Measurements from ENCODE around the gene PRPF6. TPM values are rescaled to one million over a fixed set of nuclear protein-coding genes. Genes with fewer than 3 reads are reported as not detected.

The PRPF6 gene
- total and polyA plus RNA-seq, 2 donors (not counting 3 experiments of a cell fraction or from before 2014, with no cell fraction given): 35.3 to 67.4 TPM

DNA sequence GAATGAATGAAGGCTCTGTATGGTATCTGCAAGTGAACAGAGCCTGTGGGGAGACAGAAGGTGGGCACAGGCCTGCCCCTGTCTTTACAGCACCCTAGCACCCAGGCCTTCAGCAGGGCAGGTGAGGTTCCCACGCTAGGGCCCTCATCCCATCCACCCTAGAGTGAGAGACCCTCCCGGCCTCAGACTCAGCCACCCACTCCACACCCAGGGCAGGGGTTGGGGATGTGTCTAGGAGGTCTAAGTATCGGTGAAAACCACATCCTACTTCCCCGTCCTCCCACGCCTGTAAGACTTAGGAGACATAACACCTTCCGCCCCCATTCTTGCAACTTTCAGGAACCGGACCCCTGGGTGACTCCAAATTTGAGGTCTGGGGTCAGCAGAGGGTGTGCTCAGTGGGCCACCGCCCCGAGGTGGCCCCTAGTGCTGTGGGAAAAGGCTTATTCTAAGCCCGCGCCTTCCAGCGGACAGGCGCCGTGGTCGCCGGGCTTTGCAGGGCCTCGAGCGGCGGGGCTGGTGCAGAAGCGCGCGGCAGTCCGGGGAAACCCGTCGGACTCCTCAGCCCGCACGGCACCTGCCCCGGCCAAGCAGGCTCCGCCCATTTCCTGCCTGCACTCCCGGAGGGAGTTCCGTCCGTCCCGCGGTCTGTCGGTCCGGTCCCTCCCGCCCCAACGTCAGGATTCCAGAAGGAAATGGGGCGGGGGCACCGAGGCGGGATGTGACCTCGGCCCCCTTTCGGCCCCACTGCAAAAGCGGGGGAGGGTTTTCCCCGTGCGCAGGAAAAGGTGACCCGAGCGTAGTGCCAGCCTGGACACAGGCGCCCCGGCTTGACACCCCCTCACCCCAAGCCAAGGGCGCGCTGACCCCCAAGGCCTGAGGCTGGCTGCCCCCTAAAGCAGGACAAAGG is 2.4 kb upstream of the PRPF6 start:
- peak overlapping the region; percentile 29 for H2AFZ ChIP-seq (ENCODE audit: low read depth, low read length)
- no peaks in the 10 kb centered on the region for H3K9me3 ChIP-seq (replicated peaks; ENCODE audit: control insufficient read depth, insufficient read depth, low read length)
- H3K36me3 ChIP-seq (ENCODE audit: control insufficient read depth in 2 of 2, extremely low read depth in 1 of 2, insufficient read depth in 2 of 2, low read length in 2 of 2): peaks cover 0 to 2% of the 10 kb centered on the region in 2 experiments
- peaks cover 21% of the 10 kb centered on the region for H3K4me1 ChIP-seq (ENCODE audit: control insufficient read depth, extremely low read depth, insufficient read depth, low read length)
- H3K9me1 ChIP-seq (replicated peaks; ENCODE audit: control insufficient read depth, extremely low read depth, insufficient read depth, low read length): no peaks in the 10 kb centered on the region
- dilution Hi-C loops (cut with MboI; ENCODE audit: extremely low pct_ligation_motif_present, low sequenced_read_pairs) (no loop called here), intact Hi-C loops (cut with micrococcal nuclease) (no loop called here)
- H3K27ac ChIP-seq (ENCODE audit: insufficient read depth, low read depth, low read length): no peak overlapping the region
- FAIRE-seq: peak; percentile 63
- H3K4me2 ChIP-seq (ENCODE audit: insufficient read depth, low read length): peak overlapping the region; percentile 31
- TF ChIP-seq, protein P1, sequence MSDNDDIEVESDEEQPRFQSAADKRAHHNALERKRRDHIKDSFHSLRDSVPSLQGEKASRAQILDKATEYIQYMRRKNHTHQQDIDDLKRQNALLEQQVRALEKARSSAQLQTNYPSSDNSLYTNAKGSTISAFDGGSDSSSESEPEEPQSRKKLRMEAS (IDR thresholded peaks at IDR 0.05; ENCODE audit: insufficient read depth, insufficient read length): no peak
- peak; percentile 34 for TF ChIP-seq POLR2AphosphoS5 (IDR thresholded peaks at IDR 0.05; ENCODE audit: insufficient read depth, low read depth, low read length)
- H3K9ac ChIP-seq (replicated peaks; ENCODE audit: extremely low read depth, insufficient read depth, low read length): no peak overlapping the region
- H3K4me3 ChIP-seq (replicated peaks in 1 of 3; ENCODE audit: insufficient read depth in 1 of 3, low read depth in 1 of 3, low read length in 3 of 3): peak overlapping the region; percentile 19 to 40 (median 27)
- BruUV-seq (replicated peaks): no TSS peak
- peaks cover 16% of the 10 kb centered on the region for H3K79me2 ChIP-seq (ENCODE audit: control insufficient read depth, insufficient read depth, low read length)
- CTCF ChIA-PET: interaction anchor here (0.6 to 4.2 kb wide), 11 partner anchors 16 to 441 kb away, joined by 3 to 34 read pairs (median 6); partner anchors contain the start of genes HELZ2, OPRL1, PTK6 and RGS19
- no peaks in the 10 kb centered on the region for H4K20me1 ChIP-seq (replicated peaks; ENCODE audit: control insufficient read depth, extremely low read depth, insufficient read depth, low read length)
- H3K27me3 ChIP-seq (ENCODE audit: control insufficient read depth in 2 of 2, insufficient read depth in 2 of 2, low read length in 2 of 2): no peaks in the 10 kb centered on the region
- POLR2A ChIA-PET: no interaction called here
- DNase-seq (ENCODE audit: low read depth, low spot score): peak; percentile 30

DNA sequence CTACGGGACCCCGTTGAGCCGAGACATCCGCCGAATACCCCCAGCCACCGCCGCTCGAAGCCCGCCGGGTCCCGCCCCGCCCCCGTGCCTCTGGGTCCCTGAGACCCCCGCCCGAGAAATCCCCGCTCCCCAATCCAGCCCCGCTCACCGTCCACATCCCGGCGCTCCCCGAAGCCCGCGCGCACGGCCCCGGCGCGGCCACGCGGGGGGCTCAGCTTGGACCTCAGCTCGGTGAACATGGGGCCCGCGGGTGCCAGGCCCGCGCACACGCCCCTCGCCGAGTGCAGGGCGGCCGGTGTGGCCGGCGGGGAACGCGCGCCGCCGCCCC is 1.7 kb upstream of the PRPF6 start:
- peaks cover 20% of the 10 kb centered on the region for H3K4me1 ChIP-seq (ENCODE audit: control insufficient read depth, extremely low read depth, insufficient read depth, low read length)
- no peaks in the 10 kb centered on the region for H4K20me1 ChIP-seq (replicated peaks; ENCODE audit: control insufficient read depth, extremely low read depth, insufficient read depth, low read length)
- H2AFZ ChIP-seq (ENCODE audit: low read depth, low read length): peak overlapping the region; percentile 36
- ChIA-PET CTCF (interaction anchor here (0.6 to 4.2 kb wide), 15 partner anchors 17 to 483 kb away, joined by 3 to 34 read pairs (median 6); partner anchors contain the start of genes HELZ2, OPRL1, PTK6 and RGS19), POLR2A (no interaction called here)
- no peaks in the 10 kb centered on the region for H3K27me3 ChIP-seq (ENCODE audit: control insufficient read depth in 2 of 2, insufficient read depth in 2 of 2, low read length in 2 of 2)
- no peak overlapping the region for H3K9ac ChIP-seq (replicated peaks; ENCODE audit: extremely low read depth, insufficient read depth, low read length)
- peak overlapping the region; percentile 19 to 40 (median 27) for H3K4me3 ChIP-seq (replicated peaks in 1 of 3; ENCODE audit: insufficient read depth in 1 of 3, low read depth in 1 of 3, low read length in 3 of 3)
- TF ChIP-seq POLR2A (IDR thresholded peaks at IDR 0.05; ENCODE audit: low read depth, low read length) (no peak), POLR2AphosphoS5 (IDR thresholded peaks at IDR 0.05; ENCODE audit: insufficient read depth, low read depth, low read length) (no peak), EZH2 (IDR thresholded peaks at IDR 0.05; ENCODE audit: borderline replicate concordance, low read depth, low read length, severe bottlenecking) (no peak), FOS (IDR thresholded peaks at IDR 0.05; ENCODE audit: borderline replicate concordance, insufficient read depth, low read length) (no peak), GATA2 (IDR thresholded peaks at IDR 0.05; ENCODE audit: insufficient read depth, insufficient read length, low read depth, low read length) (no peak), JUN (IDR thresholded peaks at IDR 0.05; ENCODE audit: borderline replicate concordance, insufficient read depth, insufficient read length, low read depth) (no peak)
- TF ChIP-seq, protein P1 (IDR thresholded peaks at IDR 0.05; ENCODE audit: insufficient read depth, insufficient read length): no peak
- TF ChIP-seq, protein P2, sequence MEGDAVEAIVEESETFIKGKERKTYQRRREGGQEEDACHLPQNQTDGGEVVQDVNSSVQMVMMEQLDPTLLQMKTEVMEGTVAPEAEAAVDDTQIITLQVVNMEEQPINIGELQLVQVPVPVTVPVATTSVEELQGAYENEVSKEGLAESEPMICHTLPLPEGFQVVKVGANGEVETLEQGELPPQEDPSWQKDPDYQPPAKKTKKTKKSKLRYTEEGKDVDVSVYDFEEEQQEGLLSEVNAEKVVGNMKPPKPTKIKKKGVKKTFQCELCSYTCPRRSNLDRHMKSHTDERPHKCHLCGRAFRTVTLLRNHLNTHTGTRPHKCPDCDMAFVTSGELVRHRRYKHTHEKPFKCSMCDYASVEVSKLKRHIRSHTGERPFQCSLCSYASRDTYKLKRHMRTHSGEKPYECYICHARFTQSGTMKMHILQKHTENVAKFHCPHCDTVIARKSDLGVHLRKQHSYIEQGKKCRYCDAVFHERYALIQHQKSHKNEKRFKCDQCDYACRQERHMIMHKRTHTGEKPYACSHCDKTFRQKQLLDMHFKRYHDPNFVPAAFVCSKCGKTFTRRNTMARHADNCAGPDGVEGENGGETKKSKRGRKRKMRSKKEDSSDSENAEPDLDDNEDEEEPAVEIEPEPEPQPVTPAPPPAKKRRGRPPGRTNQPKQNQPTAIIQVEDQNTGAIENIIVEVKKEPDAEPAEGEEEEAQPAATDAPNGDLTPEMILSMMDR (IDR thresholded peaks at IDR 0.05; ENCODE audit: extremely low read depth in 1 of 2, insufficient read depth in 1 of 2, low read depth in 1 of 2, low read length in 2 of 2): no peak
- DNase-seq (ENCODE audit: low read depth, low spot score) (no peak), FAIRE-seq (no peak)
- no peaks in the 10 kb centered on the region for H3K9me1 ChIP-seq (replicated peaks; ENCODE audit: control insufficient read depth, extremely low read depth, insufficient read depth, low read length)
- H3K4me2 ChIP-seq (ENCODE audit: insufficient read depth, low read length): peak overlapping the region; percentile 31
- intact Hi-C loops (cut with micrococcal nuclease) (no loop called here), dilution Hi-C loops (cut with MboI; ENCODE audit: extremely low pct_ligation_motif_present, low sequenced_read_pairs) (no loop called here)
- peaks cover 0 to 2% of the 10 kb centered on the region in 2 experiments for H3K36me3 ChIP-seq (ENCODE audit: control insufficient read depth in 2 of 2, extremely low read depth in 1 of 2, insufficient read depth in 2 of 2, low read length in 2 of 2)
- peaks cover 16% of the 10 kb centered on the region for H3K79me2 ChIP-seq (ENCODE audit: control insufficient read depth, insufficient read depth, low read length)
- H3K9me3 ChIP-seq (replicated peaks; ENCODE audit: control insufficient read depth, insufficient read depth, low read length): no peaks in the 10 kb centered on the region
- H3K27ac ChIP-seq (ENCODE audit: insufficient read depth, low read depth, low read length): no peak overlapping the region
- no TSS peak for BruUV-seq (replicated peaks)
